VCaP (cell line): ENCODE data around the gene SLC2A13.
"Not testable (repeated sequence)": the region's sequence is repeated elsewhere in the genome, so short reads cannot be mapped to it uniquely, and the experiment has no call there.

ENCODE experiments used
- H3K27ac ChIP-seq: fragments of 450-650 bp; 2 replicates; pipeline ENCODE4 v1.5.1; 2017
- CTCF ChIP-seq: fragments of 450-650 bp; conservative IDR thresholded peaks from 2 replicates; pipeline ENCODE4 v1.5.1; 2017; ENCODE audit warnings: mild to moderate bottlenecking, moderate library complexity

Gene SLC2A13

DNA sequence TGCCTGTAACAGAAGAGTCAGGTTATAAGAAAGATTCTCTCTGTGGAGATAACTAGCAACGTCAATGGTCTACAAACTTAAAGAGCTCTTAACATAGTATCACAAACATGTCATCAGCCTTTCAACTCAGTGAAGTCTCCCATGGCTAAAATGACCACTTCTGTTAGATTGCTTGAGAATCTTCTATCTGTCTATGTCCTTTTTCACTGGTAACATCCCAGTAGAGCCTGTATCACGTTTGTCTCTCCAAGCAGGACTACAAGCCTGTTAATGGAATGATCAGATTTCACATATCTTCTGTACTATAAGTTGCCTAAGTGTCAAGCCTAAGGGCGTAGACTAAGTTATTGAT lies 50.7 kb downstream of the SLC2A13 start:
- no peak for TF ChIP-seq CTCF
- H3K27ac ChIP-seq = no peak overlapping the region

- TF ChIP-seq CTCF = no peak
- no peak overlapping the region for H3K27ac ChIP-seq
Observed at GRCh38 chr12:40054555-40055227, 51.2 kb downstream of the SLC2A13 start.

DNA sequence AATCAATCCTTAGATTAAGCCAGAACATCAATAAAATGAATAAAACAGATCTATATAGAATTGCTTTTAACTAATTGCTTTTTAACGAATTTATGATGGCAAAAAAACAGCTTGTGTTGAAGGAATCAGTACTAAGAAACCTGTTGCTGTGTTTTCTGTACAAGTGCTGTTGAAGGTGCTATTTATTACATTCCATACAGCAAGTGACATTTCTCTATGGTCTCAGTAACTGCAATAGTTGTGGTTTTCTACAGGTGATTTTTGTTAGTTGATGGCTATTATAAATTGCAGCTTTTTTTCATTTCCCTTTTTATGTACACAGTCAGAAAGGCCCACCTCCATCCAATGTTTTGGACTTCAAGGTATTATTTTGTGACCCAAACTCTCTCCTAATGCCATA lies 56.6 kb downstream of the SLC2A13 start:
- no peak overlapping the region for H3K27ac ChIP-seq
- TF ChIP-seq CTCF = no peak

DNA sequence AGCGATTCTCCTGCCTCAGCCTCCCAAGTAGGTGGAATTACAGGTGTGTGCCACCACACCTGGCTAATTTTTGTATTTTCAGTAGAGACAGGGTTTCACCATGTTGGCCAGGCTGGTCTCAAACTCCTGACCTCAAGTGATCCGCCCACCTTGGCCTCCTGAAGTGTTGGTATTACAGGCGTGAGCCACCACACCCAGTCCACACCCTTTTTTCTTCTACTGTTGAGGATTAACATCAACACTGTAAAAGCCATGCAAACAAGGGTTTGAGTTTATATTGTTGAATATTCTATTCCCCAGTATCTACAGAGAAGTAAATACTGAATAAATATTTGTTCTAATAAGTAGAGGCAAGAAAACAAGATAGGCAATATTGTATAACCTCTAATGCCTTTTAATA lies 58.9 kb downstream of the SLC2A13 start:
- not testable (repeated sequence) for H3K27ac ChIP-seq

DNA sequence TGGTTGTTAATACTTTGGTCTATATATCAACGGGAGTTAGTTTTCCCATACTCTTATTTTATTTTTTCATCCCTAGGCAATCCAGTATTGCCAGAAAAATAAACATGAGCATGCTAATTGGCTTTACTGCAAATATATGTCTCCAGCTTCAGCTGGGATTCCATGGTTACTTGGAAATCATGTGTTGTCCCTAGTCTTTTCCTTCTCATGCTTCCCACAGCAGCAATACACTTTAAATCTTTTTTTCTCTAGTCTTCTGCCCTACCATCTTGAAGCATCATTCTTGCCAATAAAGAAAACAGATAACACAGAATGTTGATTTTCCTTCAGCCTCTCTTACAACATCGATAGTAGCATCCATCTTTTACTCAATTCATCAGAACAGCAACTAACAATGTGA lies 60.2 kb downstream of the SLC2A13 start:
- no peak for TF ChIP-seq CTCF
- H3K27ac ChIP-seq = no peak overlapping the region

DNA sequence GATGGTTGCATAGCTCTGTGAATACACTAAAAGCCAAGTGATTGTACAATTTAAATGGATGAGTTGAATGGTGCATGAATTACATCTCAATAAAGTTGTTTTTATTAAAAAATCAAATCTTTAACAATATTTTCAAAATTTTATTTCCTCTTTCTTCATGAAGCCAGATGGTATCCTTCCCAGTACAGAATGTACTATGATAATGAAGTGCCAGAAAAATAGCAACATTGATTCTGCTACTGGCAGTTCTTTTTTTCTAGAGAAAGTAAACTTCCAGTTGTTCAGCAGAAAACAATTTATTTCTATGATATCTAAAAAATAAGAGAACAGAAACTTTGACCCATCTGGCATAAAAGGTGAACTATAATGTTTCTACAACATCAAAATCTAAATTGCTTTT lies 61.5 kb downstream of the SLC2A13 start:
- H3K27ac ChIP-seq = no peak overlapping the region
- no peak for TF ChIP-seq CTCF

GRCh38 chr12:40039598-40039997 lies 66.3 kb downstream of the SLC2A13 start:
- TF ChIP-seq CTCF = no peak
- H3K27ac ChIP-seq = no peak overlapping the region

DNA sequence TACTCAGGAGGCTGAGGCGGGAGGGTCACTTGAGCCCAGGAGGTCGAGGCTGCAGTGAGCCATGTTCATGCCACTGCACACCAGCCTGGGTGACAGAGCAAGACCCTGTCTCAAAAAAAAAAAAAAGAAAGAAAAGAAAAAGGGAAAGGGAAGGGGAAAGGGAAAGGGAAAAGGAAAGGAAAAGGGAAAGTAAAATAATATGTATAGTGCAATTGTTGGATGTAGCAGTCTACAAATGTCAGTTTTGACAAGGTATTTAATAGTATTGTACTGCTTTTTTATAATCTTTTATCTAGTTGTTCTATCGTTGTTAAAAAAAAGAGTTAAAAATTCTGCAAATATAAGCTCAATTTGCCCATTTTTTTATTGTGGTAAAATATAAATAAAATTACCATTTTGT lies 67.3 kb downstream of the SLC2A13 start:
- TF ChIP-seq CTCF = no peak
- H3K27ac ChIP-seq = no peak overlapping the region
